PC-3 (cell line): ENCODE data around the gene ZNF3. TPM values are rescaled to one million over a fixed set of nuclear protein-coding genes. Genes with fewer than 3 reads are reported as not detected.

Experiments
- ATAC-seq: fragments of 200-7000 bp; cut with Tn5 transposase; 2 replicates; pipeline ENCODE4 v1.9.1; 2020; ENCODE audit warnings: mild to moderate bottlenecking, moderate library complexity
- BruUV-seq: library from RNA; stranded (reverse); fragments of 400-500 nt; replicated peaks from 2 replicates; lab custom pipeline; 2021; lab: Mats Ljungman, UMichigan
- CTCF ChIA-PET: fragments of 300-600 bp; sonication (Branson Sonifier 250); formaldehyde crosslinking; loops from one replicate; lab custom pipeline; 2022; ENCODE audit warnings: antibody characterized with exemption; lab: Charles Lee
- POLR2A ChIA-PET: fragments of 300-600 bp; sonication (Branson Sonifier 250); formaldehyde crosslinking; loops from one replicate; lab custom pipeline; 2022; ENCODE audit warnings: antibody characterized with exemption; ENCODE audit not compliant: unreplicated experiment; lab: Charles Lee
- DNase-seq: peaks from one replicate; pipeline ENCODE4 v3.0.0-alpha.2; 2015
- H2AFZ ChIP-seq: fragments of 300-600 bp; sonication (generic); 2 replicates; pipeline ENCODE4 v1.6.0; 2016; ENCODE audit warnings: antibody characterized with exemption, low read length
- H3F3A ChIP-seq: fragments of 300-600 bp; sonication (generic); one replicate; pipeline ENCODE4 v1.6.0; 2017; ENCODE audit warnings: antibody characterized with exemption, low read length, control low read depth, mild to moderate bottlenecking; ENCODE audit not compliant: unreplicated experiment
- H3K27ac ChIP-seq: fragments of 300-600 bp; sonication (generic); 2 replicates; pipeline ENCODE4 v1.5.1; 2016; ENCODE audit warnings: mild to moderate bottlenecking, low read length
- H3K27me3 ChIP-seq: fragments of 300-600 bp; sonication (generic); 2 replicates; pipeline ENCODE4 v1.6.1; 2016; ENCODE audit warnings: low read length, mixed read lengths
- H3K36me3 ChIP-seq: fragments of 300-600 bp; sonication (generic); 2 replicates; pipeline ENCODE4 v1.6.1; 2016; ENCODE audit warnings: low read depth, mixed run types, low read length, mixed read lengths
- H3K4me1 ChIP-seq: fragments of 300-600 bp; sonication (generic); 2 replicates; pipeline ENCODE4 v1.5.1; 2016; ENCODE audit warnings: low read length; ENCODE audit not compliant: insufficient read depth
- H3K4me2 ChIP-seq: fragments of 300-600 bp; sonication (generic); 2 replicates; pipeline ENCODE4 v1.6.0; 2016; ENCODE audit warnings: low read length
- H3K4me3 ChIP-seq: fragments of 300-600 bp; sonication (generic); 2 replicates; pipeline ENCODE4 v1.5.1; 2016; ENCODE audit warnings: mild to moderate bottlenecking, low read length, mixed read lengths
- H3K79me2 ChIP-seq: fragments of 300-600 bp; sonication (generic); 2 replicates; pipeline ENCODE4 v1.6.1; 2017; ENCODE audit warnings: low read length, mixed read lengths
- H3K9ac ChIP-seq: fragments of 300-600 bp; sonication (generic); 2 replicates; pipeline ENCODE4 v1.6.0; 2016; ENCODE audit warnings: mild to moderate bottlenecking, low read length
- H3K9me2 ChIP-seq: fragments of 300-600 bp; sonication (generic); replicated peaks from 2 replicates; pipeline ENCODE4 v1.6.1; 2016; ENCODE audit warnings: mixed run types, low read length, mixed read lengths
- H3K9me3 ChIP-seq: fragments of 300-600 bp; sonication (generic); 2 replicates; pipeline ENCODE4 v1.6.1; 2016; ENCODE audit warnings: low read length, mixed read lengths
- H4K20me1 ChIP-seq: fragments of 300-600 bp; sonication (generic); 2 replicates; pipeline ENCODE4 v1.6.1; 2016; ENCODE audit warnings: low read length, mixed read lengths
- EZH2 ChIP-seq: fragments of 300-600 bp; sonication (generic); IDR thresholded peaks from one replicate; pipeline ENCODE4 v1.6.1; 2017; ENCODE audit warnings: antibody characterized with exemption, mild to moderate bottlenecking, low read length; ENCODE audit not compliant: unreplicated experiment
- EZH2phosphoT487 ChIP-seq: fragments of 300-600 bp; sonication (generic); IDR thresholded peaks from 2 replicates; pipeline ENCODE4 v1.6.1; 2018; ENCODE audit warnings: mild to moderate bottlenecking, antibody characterized with exemption, low read length, borderline replicate concordance
- intact Hi-C: fragments of 100-400 bp; cut with micrococcal nuclease; formaldehyde crosslinking; loops from 2 replicates; pipeline ENCODE4 v1.9.0; 2023
- microRNA-seq: library from miRNA; unstranded; fragments of <30 nt; microRNA quantifications from one replicate; pipeline ENCODE4 v1.1.0, GENCODE V29; 2020; ENCODE audit not compliant: unreplicated experiment
- total RNA-seq: library from RNA; depleted of rRNA; stranded (reverse); fragments of >200 nt; gene quantifications from 2 replicates; pipeline ENCODE4 v1.2.3, GENCODE V29; 2014; rRNA removed
- TF ChIP-seq, protein P1 (sequence below): fragments of 300-600 bp; sonication (generic); conservative IDR thresholded peaks from 2 replicates; pipeline ENCODE4 v1.5.1; 2017; ENCODE audit warnings: antibody characterized with exemption, low read depth, mild to moderate bottlenecking, low read length

Gene ZNF3
- total RNA-seq, 1 experiment from 2014 or later: 16.5 TPM

DNA sequence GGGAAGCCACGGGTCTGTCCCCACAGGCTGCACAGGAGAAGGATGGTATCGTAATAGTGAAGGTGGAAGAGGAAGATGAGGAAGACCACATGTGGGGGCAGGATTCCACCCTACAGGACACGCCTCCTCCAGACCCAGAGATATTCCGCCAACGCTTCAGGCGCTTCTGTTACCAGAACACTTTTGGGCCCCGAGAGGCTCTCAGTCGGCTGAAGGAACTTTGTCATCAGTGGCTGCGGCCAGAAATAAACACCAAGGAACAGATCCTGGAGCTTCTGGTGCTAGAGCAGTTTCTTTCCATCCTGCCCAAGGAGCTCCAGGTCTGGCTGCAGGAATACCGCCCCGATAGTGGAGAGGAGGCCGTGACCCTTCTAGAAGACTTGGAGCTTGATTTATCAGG, 58.0 kb downstream of the ZNF3 start:
- H3K27me3 ChIP-seq: no peaks in the 10 kb centered on the region
- H3K9ac ChIP-seq: no peak overlapping the region
- no peaks in the 10 kb centered on the region for H4K20me1 ChIP-seq
- no peak overlapping the region for H2AFZ ChIP-seq
- TSS peak; percentile 10 for BruUV-seq
- peaks cover 8% of the 10 kb centered on the region for H3K4me1 ChIP-seq
- DNase-seq: no peak
- TF ChIP-seq EZH2 (no peak), EZH2phosphoT487 (no peak)
- TF ChIP-seq, protein P1, sequence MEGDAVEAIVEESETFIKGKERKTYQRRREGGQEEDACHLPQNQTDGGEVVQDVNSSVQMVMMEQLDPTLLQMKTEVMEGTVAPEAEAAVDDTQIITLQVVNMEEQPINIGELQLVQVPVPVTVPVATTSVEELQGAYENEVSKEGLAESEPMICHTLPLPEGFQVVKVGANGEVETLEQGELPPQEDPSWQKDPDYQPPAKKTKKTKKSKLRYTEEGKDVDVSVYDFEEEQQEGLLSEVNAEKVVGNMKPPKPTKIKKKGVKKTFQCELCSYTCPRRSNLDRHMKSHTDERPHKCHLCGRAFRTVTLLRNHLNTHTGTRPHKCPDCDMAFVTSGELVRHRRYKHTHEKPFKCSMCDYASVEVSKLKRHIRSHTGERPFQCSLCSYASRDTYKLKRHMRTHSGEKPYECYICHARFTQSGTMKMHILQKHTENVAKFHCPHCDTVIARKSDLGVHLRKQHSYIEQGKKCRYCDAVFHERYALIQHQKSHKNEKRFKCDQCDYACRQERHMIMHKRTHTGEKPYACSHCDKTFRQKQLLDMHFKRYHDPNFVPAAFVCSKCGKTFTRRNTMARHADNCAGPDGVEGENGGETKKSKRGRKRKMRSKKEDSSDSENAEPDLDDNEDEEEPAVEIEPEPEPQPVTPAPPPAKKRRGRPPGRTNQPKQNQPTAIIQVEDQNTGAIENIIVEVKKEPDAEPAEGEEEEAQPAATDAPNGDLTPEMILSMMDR: no peak
- no peak overlapping the region for H3K4me3 ChIP-seq
- H3K9me3 ChIP-seq: no peaks in the 10 kb centered on the region
- peaks cover 33% of the 10 kb centered on the region for H3K36me3 ChIP-seq
- no peak overlapping the region for H3K27ac ChIP-seq
- no peaks in the 10 kb centered on the region for H3K9me2 ChIP-seq
- no peak overlapping the region for H3K4me2 ChIP-seq
- intact Hi-C loops: no loop called here
- peaks cover 37% of the 10 kb centered on the region for H3K79me2 ChIP-seq
- POLR2A ChIA-PET: no interaction called here
- H3F3A ChIP-seq: peaks cover 7% of the 10 kb centered on the region
- CTCF ChIA-PET: no interaction called here
- ATAC-seq: no peak

DNA sequence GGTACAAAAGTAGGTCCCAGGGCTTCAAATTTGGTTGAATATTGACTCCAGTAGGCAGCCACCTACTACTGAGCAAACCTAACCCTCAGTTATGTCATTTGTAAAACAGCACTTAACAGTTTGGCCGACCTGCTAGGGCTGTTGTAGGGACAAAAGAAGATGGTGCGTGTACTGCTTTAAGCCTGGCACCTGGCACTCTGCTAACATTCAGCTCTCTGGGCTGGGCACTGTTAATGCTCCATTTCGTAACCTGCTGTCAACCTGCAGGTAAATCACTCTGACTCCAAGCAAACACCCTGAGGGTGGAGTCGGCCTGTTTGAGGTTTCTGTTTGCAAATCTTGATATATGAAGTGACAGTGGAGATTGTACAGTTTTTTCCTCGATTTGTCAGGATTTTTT, 58.9 kb downstream of the ZNF3 start:
- Histone ChIP-seq H3K4me1 (peaks cover 12% of the 10 kb centered on the region), H3K27me3 (no peaks in the 10 kb centered on the region), H3K36me3 (peaks cover 30% of the 10 kb centered on the region), H4K20me1 (peaks cover 5% of the 10 kb centered on the region; the same call in 1 of the 2 replicates), H2AFZ (no peak overlapping the region), H3K9ac (no peak overlapping the region), H3K27ac (no peak overlapping the region), H3K79me2 (peaks cover 46% of the 10 kb centered on the region), H3K4me3 (no peak overlapping the region), H3F3A (peaks cover 7% of the 10 kb centered on the region), H3K4me2 (no peak overlapping the region), H3K9me3 (no peaks in the 10 kb centered on the region), H3K9me2 (no peaks in the 10 kb centered on the region)
- peak; percentile 27; the same call in 1 of the 2 replicates for ATAC-seq
- DNase-seq: peak; percentile 48
- ChIA-PET POLR2A (no interaction called here), CTCF (no interaction called here)
- TF ChIP-seq, protein P1: no peak
- no peak for TF ChIP-seq EZH2phosphoT487
- no peak for TF ChIP-seq EZH2
- intact Hi-C loops: no loop called here
- no TSS peak for BruUV-seq

DNA sequence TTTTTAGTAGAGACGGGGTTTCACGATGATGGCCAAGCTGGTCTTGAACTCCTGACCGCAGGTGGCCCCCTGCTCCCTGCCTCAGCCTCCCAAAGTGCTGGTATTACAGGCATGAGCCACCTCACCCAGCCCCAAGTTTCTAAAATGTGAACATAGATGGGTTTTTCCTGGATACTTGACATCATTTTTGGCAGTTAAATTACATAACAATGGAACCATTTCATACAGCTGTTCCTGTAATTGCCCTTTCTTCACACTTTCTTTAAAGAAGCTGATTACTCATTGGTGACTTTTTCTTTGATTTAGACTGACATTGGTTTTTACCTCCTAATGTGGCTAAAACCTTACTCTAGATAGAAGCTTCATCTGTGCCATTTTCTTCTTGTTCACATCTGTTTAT, 60.2 kb downstream of the ZNF3 start:
- Histone ChIP-seq H4K20me1 (peaks cover 10% of the 10 kb centered on the region), H3K9me3 (no peaks in the 10 kb centered on the region), H3K27me3 (no peaks in the 10 kb centered on the region), H3F3A (peaks cover 7% of the 10 kb centered on the region), H3K36me3 (peaks cover 25% of the 10 kb centered on the region), H3K27ac (no peak overlapping the region), H3K4me3 (no peak overlapping the region), H3K9me2 (no peaks in the 10 kb centered on the region), H3K4me2 (no peak overlapping the region), H3K4me1 (peaks cover 21% of the 10 kb centered on the region), H3K79me2 (peaks cover 59% of the 10 kb centered on the region), H2AFZ (no peak overlapping the region), H3K9ac (no peak overlapping the region)
- intact Hi-C loops: no loop called here
- ChIA-PET CTCF (no interaction called here), POLR2A (interaction anchor here (0.6 kb wide), 1 partner anchor 685 kb away, joined by 4 read pairs; no protein-coding TSS in a partner anchor)
- no peak for ATAC-seq
- TF ChIP-seq EZH2 (no peak), EZH2phosphoT487 (no peak)
- TF ChIP-seq, protein P1: no peak
- BruUV-seq: no TSS peak
- DNase-seq: no peak

Small RNAs within 50 kb of the gene (microRNA-seq; reads per million reads assigned to microRNA genes)
- gene MIR106B: 3,142 reads per million, percentile 90 among the genes with 10 or more reads in this experiment
- gene MIR25: 441 reads per million, percentile 79 among the genes with 10 or more reads in this experiment
- gene MIR93: 6,445 reads per million, percentile 94 among the genes with 10 or more reads in this experiment

Other genes starting within 250 kb of the ZNF3 start
- 0.18 TPM in 1 of 2 replicates, not detected in the other for gene OR2AE1, start 204.7 kb downstream of the ZNF3 start, total RNA-seq
- gene TRIM4, start 162.2 kb downstream of the ZNF3 start, total RNA-seq: 11.1 and 13.9 TPM in 2 replicates
- 0.18 TPM in 1 of 2 replicates, not detected in the other for gene GJC3, start 152.1 kb downstream of the ZNF3 start, total RNA-seq
- gene AZGP1, start 105.7 kb downstream of the ZNF3 start, total RNA-seq: 0.18 TPM in 1 of 2 replicates, not detected in the other
- 13.6 and 13.9 TPM in 2 replicates for gene ZKSCAN1, start 66.1 kb downstream of the ZNF3 start, total RNA-seq
- gene ZSCAN21, start 31.9 kb downstream of the ZNF3 start, total RNA-seq: 4.7 and 7.3 TPM in 2 replicates
- 95.7 and 110 TPM in 2 replicates for gene COPS6, start 7.2 kb upstream of the ZNF3 start, total RNA-seq
- 208 and 226 TPM in 2 replicates for gene MCM7, start 19.7 kb upstream of the ZNF3 start, total RNA-seq
- 17.9 and 23.9 TPM in 2 replicates for gene AP4M1, start 19.9 kb upstream of the ZNF3 start, total RNA-seq
- 51.4 and 58.6 TPM in 2 replicates for gene TAF6, start 37.6 kb upstream of the ZNF3 start, total RNA-seq
- gene CNPY4, start 37.9 kb upstream of the ZNF3 start, total RNA-seq: 7.5 and 11.6 TPM in 2 replicates
- 2.7 and 4.3 TPM in 2 replicates for gene MBLAC1, start 45.2 kb upstream of the ZNF3 start, total RNA-seq
- 107 and 146 TPM in 2 replicates for gene LAMTOR4, start 67.2 kb upstream of the ZNF3 start, total RNA-seq
- gene TRAPPC14, start 77.0 kb upstream of the ZNF3 start, total RNA-seq: 19.2 and 20.3 TPM in 2 replicates
- 0.23 and 1.1 TPM in 2 replicates for gene GAL3ST4, start 86.9 kb upstream of the ZNF3 start, total RNA-seq
- 1.6 and 2.3 TPM in 2 replicates for gene GPC2, start 95.7 kb upstream of the ZNF3 start, total RNA-seq
- 0.07 and 1.2 TPM in 2 replicates for gene STAG3, start 96.2 kb upstream of the ZNF3 start, total RNA-seq
- gene PVRIG, start 138.2 kb upstream of the ZNF3 start, total RNA-seq: not detected in 2 replicates
- not detected in 2 replicates for gene SPDYE3, start 226.0 kb upstream of the ZNF3 start, total RNA-seq